Endometrial microvascular endothelial cells (primary cell): ENCODE data around the gene NUP188. TPM values are rescaled to one million over a fixed set of nuclear protein-coding genes. Genes with fewer than 3 reads are reported as not detected.
"Not testable (repeated sequence)": the region's sequence is repeated elsewhere in the genome, so short reads cannot be mapped to it uniquely, and the experiment has no call there.

Source experiments
- in situ Hi-C: cut with HindIII; loops from 2 replicates; pipeline ENCODE4 v1.10.0; 2017; ENCODE audit warnings: low sequenced_read_pairs, low pct_unique_long_range_greater_than_20kb; ENCODE audit errors: inconsistent ontology term
- total RNA-seq: library from RNA; depleted of rRNA; stranded (reverse); fragments of >200 nt; gene quantifications from one replicate; pipeline ENCODE4 v1.2.3, GENCODE V29; 2015; ENCODE audit errors: inconsistent ontology term

NUP188 gene
- total RNA-seq, 1 donor from 2014 or later = 49.2 TPM

DNA sequence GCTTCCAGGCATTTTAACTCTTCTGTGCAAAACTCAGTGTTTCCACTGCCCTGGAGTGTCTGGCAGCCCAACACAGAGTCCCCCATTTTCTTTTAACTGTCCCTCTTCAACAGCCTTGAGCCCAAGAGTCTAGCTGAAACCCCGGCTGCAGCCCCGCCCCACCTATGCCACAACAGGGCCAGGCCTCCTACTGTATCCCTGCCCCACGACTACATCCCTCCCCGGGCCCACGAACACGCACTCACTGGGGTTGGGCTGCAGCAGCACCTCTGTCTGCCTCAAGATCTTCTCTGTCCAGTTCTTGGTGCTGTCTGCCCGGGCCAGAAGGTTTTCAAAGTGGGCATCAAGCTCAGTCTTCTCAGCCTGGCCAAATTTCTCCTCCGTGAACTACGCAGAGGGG, 74.5 kb downstream of the NUP188 start:
- in situ Hi-C loops = no loop called here

GRCh38 chr9:129023036-129023907, 75.8 kb downstream of the NUP188 start:
- in situ Hi-C loops = no loop called here

DNA sequence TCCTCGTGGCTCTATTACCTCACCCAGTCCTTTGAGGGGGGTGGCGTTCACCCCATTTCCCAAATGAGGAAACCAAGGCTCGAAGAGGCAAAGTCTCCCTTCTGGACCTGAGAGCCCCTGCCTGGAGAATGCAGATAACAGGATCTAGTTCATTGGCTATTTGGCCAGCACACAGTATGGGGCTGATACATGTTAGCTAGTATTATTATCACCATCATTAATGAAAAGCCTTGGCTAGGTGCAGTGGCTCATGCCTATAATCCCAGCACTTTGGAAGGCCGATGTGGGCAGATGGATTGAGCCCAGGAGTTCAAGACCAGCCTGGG, 76.4 kb downstream of the NUP188 start:
- in situ Hi-C loops = no loop called here

DNA sequence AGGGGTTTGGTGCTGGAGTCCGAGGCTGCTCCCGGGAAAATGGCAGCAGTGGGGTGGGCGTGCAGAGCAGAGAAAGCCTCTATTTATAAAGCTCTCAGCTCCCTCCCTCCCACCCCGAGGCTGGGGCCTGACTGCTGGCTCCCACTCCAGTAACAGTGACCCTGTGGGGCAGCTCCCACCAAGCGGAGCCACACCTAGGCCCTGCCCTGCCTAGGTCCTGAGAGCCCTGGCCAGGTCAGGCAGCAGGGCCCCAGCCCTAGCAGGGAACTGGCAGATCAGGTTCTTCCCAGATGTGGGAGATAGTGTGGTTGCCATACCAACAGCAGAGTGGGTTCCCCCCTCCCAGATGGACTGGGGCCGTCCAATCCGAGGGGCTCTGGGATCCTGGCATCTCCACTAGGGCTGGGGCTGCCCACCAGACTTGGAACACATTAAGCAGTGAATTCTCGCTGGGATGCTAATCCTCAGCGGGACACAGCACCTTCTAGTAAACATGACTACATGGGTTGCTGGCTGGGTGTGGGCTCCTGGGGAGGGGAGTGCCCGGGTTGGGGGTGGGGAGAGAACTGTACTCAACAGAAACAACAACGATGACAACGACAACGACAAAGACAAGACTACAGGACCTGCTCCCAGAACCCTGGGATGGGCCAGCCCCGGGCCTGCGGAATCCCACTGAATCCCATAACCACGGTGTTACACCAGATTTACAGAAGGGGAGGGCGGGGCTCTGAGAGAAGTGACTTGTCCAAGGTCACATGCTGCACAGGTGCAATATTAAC, 79.1 kb downstream of the NUP188 start:
- in situ Hi-C loops = no loop called here

- in situ Hi-C loops = no loop called here
Measured at GRCh38 chr9:129027224-129027684, 79.8 kb downstream of the NUP188 start.

- in situ Hi-C loops = no loop called here
Measured at GRCh38 chr9:129027685-129028191, 80.2 kb downstream of the NUP188 start.

- in situ Hi-C loops = no loop called here
Measured at GRCh38 chr9:129028192-129028966, 80.9 kb downstream of the NUP188 start, which contains the start of gene SH3GLB2. SH3GLB2 (minus strand) TSS chr9:129028331; CDS start chr9:129028154, 177 bp downstream.

DNA sequence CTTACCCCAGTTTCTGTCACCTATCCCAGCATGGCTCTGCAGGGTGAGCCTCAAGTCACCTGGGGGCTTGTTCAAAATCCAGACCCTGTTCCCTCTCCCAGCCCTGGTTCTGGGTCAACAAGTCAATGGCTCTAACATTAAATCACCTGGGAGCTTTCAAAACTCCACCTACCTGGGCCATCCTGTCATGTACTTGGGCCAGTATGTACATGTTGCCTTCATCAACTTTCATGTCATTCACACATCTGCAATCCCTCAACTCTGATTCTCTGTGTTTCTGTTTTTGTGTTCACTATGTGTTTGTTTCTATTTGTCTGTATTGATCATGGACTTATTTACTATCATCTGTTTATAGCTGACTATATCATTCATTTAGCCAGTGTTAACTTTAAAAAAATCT, 82.7 kb downstream of the NUP188 start:
- in situ Hi-C loops = no loop called here

DNA sequence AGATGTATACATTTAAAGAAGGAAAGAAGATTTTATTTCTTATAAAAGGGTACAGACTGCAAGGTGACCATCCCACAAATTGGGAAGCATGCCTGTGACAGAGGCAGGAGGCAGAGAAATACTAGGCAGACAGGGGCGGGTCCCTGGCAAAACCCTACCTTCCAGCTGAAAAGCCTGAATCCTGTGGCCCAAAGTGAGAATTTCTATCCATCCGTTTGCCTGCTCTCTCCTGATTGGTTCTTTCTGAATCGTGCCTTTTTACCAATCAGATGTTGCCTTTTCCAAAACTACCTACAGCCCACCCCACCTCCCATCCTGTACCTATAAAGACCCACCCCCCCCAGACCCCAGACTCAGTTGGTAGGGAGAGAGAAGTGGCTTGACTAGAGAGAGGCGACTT, 84.0 kb downstream of the NUP188 start:
- in situ Hi-C loops = no loop called here

DNA sequence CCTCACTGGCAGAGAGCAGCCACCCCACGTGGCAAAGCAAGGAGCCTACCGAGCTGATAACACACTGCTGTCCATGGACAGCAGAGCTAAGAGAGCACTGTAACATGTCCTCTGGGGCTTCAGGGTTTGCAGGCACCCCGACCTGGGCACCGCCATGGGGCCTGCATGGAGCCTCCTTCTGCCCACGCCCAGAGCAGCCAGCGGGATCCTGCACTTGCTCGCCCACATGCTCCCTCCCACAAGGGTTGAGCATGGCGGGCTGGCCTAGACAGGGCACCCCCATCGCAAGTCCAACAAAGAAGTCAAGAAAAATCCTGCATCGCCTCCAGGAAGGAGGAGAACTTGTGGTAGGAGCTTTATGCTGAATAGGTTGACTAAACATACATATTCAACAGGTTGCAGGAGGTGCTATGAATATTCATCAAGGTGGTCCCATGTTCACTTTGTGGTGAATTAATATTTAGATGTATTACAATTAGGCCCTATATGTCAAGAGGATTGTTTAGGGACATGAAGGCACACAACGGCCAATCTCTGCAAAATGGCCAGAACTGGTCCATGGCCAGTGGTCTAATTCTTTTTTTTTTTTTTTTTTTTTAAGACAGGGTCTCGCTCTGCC, 85.2 kb downstream of the NUP188 start:
- in situ Hi-C loops = no loop called here

GRCh38 chr9:129033216-129033615, 85.7 kb downstream of the NUP188 start:
- in situ Hi-C loops = no loop called here

DNA sequence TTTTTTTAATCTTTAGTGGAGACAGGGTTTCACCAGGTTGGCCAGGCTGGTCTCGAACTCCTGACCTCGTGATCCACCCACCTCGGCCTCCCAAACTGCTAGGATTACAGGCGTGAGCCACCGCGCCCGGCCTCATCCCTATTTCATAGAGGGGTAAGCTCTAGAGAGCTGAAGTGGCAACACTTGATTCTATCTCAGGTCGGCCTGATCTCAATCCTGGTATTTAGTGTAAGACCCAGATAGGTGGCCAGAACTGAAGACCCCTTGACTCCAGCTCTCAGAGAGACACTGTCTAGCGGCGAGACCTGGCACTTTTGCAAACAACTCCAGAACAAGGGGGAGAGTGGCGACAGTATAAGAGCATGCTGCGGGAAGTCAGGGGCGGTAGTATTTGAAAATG, 88.3 kb downstream of the NUP188 start:
- in situ Hi-C loops = not testable (repeated sequence)

DNA sequence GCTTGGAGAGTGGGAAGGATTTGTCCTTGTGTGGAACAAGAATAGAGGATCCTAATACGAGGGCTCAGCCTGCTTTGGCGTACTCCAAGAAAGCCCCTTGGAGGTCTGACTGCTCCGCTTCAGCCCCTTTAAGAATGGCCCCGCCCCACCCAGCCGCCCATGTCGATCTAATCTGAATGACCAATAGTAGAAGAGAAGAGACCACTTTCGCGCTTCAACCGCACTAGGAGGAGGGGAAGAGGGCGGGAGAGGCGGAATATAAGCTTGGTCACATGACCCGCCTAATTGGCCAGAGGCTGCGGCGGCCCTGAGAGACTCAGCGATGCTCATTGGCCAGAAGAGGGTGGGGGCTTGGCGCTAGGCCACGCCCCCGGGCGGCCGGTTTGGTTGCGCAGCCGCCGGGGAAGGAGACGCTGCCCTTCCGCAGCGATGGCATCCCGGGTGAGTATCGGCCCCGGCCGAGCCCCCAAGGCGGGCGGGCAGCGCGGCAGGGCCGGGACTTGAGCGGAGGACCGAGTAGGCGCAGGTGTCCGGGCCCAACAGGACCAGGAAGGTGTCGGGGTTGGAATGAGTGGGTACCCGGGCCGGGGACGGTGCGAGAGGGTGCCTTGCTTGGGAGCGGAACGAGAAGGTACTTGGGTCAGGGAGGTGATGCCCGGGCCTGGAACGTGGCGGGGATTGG, 88.9 kb downstream of the NUP188 start, which contains the start of gene MIGA2:
TSS of gene MIGA2 (plus strand) at position 386 of the 682 bp plus-strand sequence. CDS start 3,969 bp downstream, outside the sequence.
- in situ Hi-C loops = no loop called here

DNA sequence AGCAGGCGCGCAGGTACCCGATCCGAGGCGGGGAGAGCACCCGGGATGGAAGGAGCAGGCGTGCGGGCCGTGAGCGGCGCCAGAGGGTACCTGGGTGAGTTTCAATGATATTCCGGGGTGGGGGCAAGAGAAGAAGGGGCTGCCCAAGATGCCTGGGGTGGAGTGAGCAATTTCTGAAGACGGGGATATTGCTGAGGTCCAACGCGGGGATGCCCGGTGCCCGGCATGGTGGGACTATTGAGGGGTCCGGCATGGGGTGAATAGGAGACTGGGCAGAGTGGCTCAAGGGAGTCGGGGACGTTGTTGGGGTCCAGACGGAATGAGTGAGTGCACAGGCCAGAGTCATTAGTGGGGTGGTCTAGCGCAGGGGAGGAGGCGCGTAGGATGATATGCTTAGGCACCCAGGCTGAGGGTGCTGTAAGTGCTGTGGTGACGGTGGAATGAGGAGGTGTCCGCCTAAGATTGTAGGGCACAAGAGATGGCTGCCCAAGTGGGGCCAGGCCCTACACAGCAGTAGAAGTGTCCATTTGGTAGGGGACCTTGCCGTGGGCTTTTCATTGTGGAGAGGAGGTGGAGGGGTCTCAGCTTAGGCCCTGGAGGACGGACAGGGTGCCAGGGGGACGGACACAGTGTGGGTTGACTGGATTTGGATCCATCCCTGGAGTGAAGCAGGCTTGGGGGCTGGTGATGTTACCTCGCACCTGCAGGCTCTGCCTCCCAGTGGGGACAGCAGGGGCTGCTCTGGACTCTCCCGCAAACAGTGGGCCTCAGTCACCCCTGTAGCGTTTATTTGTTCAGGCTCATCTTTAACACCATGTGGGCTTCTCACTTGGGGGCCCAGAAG, 89.6 kb downstream of the NUP188 start:
- in situ Hi-C loops = no loop called here

- in situ Hi-C loops = no loop called here
Measured at GRCh38 chr9:129037767-129038098, 90.2 kb downstream of the NUP188 start.

DNA sequence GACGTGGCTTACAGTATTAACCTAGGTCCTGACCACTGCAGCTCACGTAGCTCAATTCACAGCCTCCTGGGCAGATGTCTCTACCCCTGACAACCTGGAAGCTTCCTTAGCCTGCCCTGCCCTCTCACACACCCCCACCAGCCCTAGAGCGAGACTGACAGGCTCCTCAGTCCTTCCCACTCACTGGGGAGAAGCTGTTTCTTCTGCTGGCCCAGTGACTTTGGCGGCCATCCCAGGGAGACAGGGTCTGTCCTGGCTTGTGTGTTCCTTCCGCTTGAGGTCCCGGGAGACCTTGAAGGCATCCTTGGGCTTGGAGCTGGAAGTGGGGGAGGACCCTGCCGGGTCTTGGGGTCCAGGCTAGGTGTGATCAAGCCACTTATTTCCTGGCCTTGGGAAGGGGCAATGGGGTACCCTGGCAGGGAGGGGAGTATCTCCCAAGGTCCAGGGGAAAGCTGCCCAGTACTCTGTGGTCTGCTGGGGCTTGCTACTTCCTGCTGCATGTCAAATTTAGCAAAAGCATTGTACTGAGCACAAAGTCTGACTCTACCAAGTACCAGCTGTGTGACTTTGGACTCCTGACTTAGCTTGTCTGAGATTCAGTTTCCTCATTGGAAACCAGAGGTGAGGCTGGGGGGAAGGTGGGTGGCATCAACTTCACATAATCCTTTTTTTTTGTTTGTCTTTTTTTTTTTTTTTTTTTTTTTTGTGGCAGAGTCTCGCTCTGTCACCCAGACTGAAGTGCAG, 90.8 kb downstream of the NUP188 start:
- in situ Hi-C loops = no loop called here
